ENCODE measurements around the gene ZAP70.

DNA sequence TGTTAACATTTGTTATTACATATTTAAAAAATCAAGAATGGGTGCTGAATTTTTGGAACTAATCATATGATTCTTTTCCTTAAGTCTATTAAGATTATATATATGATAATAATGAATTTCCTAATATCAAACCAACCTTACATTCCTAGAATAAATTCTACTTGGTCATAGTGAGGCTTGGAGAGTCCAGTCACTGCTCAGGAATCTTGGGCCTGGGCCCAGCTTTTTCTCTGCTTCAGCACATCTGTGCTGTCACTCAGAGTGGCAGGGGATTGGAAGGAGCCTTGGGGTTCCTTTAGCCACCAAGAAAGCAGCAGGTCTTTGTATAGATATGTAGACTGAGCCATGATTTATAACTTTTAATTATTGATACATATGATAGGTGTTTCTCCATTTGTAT lies 19.9 kb upstream of the ZAP70 start:
- TF ChIP-seq CTCF (IDR thresholded peaks at IDR 0.05; ENCODE audit: low read depth, low read length, poor library complexity, severe bottlenecking) (no peak), EZH2phosphoT487 (IDR thresholded peaks at IDR 0.05; ENCODE audit: borderline replicate concordance, low read length) (no peak)

Measured in DOHH2 (cell line).